ENCODE results near the gene TMEM95.
"Not testable (repeated sequence)": the region's sequence is repeated elsewhere in the genome, so short reads cannot be mapped to it uniquely, and the experiment has no call there.

The TMEM95 gene

DNA sequence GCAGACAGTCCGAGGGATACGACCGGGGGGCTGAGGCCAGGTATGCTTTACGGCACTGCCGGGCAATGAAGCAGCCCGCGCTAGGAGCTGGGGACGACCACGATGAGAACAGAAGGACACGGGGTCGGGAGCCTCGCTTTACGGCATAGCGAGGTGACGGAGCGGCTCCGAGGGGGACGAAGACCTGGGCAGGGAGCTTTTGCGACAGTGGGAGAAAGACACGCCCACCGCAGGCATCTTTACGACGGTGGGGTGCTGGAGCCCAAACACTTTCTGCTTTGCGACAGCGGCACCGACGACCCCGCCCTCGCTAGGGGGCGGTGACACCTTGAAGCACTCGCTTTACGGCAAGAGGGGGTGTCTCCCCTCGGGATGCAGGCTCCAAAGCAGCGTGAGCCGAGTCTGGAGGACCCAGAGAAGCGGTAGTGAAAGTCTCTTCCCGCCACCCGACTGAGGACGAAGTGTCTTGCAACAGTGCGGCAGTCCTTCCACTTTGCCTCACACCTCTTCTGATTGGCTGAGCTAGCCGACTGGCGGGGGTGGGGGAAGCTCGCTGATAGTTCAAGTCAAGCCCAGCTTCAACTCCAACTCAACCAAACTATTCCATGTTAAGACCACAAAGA, 25.5 kb upstream of the TMEM95 start:
- TF ChIP-seq POLR2A (IDR thresholded peaks at IDR 0.05; ENCODE audit: low read depth, low read length): peak; percentile 71; the same call in 1 of the 2 replicates
- DNase-seq (ENCODE audit: insufficient read length, low spot score): peak; percentile 98
- peak; percentile 94 for FAIRE-seq

DNA sequence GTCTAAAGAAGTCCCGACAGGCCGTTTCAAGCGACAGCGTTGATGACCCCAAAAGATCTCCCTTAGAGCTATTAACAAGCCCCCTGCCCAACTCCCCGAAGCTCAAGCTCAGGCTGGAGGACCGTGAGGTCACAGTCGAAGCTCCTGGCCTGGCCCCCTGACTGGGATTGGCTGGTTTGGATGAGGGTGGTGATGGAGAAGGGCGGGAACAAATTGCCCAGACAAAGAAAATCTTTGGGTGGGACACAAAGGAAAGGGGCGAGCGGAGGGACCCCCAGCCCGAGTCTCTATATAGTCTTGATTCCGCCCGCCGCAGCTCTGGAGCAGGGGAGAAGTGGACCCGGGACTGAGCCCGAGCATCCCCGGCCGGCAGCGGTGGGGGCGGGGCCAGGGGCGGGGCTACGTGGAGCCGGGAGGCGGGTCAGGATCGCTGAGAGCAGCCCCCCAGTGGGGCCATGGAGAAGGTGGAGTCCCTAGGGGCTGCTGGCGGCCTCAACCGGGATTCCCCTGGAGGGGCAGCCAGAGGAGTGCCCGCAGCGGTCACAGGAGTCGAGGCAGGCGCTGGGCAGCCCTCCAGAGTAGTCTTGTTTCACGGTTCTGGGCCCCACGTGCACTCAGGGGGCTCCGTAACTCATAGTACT, 24.8 kb upstream of the TMEM95 start:
- TF ChIP-seq POLR2A (IDR thresholded peaks at IDR 0.05; ENCODE audit: low read depth, low read length): no peak
- peak; percentile 88 for DNase-seq (ENCODE audit: insufficient read length, low spot score)
- FAIRE-seq: no peak

- no peak for TF ChIP-seq POLR2A (IDR thresholded peaks at IDR 0.05; ENCODE audit: low read depth, low read length)
- DNase-seq (ENCODE audit: insufficient read length, low spot score) (no peak), FAIRE-seq (no peak)
Observed at GRCh38 chr17:7330638-7331015, 24.3 kb upstream of the TMEM95 start.

DNA sequence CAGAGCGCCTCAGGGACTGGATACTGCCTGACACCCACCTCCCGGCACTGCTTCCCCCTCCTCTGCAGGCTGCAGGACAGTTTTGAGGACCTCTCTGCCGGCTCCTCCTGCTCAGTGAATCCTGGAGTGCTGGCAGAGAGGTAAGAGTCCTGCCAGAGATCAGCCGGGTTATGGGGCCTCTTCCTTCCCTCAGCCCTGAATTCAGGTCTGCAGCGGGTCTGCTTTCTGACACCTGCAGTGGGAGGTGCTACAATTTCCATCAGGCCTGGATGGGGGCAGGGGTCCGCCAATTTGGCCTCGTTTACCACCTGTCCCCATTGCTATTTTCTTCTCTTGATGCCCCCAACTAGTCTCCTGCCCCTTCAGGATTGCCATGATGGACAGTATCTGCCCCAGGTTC, 22.8 kb upstream of the TMEM95 start:
- DNase-seq (ENCODE audit: insufficient read length, low spot score): no peak
- FAIRE-seq: no peak
- no peak for TF ChIP-seq POLR2A (IDR thresholded peaks at IDR 0.05; ENCODE audit: low read depth, low read length)

DNA sequence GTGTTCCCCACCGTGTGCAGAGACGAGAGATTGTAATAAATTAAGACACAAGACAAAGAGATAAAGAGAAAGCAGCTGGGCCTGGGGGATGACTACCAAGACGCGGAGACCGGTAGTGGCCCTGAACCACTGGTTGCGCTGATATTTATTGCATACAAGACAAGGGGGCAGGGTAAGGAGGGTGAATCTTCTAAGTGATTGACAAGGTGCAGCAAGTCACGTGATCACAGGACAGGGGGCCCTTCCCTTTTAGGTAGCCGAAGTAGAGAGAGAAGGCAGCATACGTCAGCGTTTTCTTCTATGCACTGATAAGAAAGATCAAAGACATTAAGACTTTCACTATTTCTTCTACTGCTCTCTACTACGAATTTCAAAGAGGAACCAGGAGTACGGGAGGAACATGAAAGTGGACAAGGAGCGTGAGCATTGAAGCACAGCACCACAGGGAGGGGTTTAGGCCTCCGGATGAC, 22.3 kb upstream of the TMEM95 start:
- not testable (repeated sequence) for FAIRE-seq; DNase-seq (ENCODE audit: insufficient read length, low spot score)

GRCh38 chr17:7334938-7335538, 19.9 kb upstream of the TMEM95 start:
- FAIRE-seq (no peak), DNase-seq (ENCODE audit: insufficient read length, low spot score) (no peak)
- no peak for TF ChIP-seq POLR2A (IDR thresholded peaks at IDR 0.05; ENCODE audit: low read depth, low read length)

- DNase-seq (ENCODE audit: insufficient read length, low spot score); FAIRE-seq: not testable (repeated sequence)
Observed at GRCh38 chr17:7335765-7336164, 19.2 kb upstream of the TMEM95 start.

GRCh38 chr17:7336240-7337175, 18.4 kb upstream of the TMEM95 start, which contains the start of gene ACAP1:
Gene ACAP1 (plus strand): TSS chr17:7336529. CDS start chr17:7336735, 206 bp downstream.
- no peak for TF ChIP-seq POLR2A (IDR thresholded peaks at IDR 0.05; ENCODE audit: low read depth, low read length)
- FAIRE-seq (no peak), DNase-seq (ENCODE audit: insufficient read length, low spot score) (no peak)

DNA sequence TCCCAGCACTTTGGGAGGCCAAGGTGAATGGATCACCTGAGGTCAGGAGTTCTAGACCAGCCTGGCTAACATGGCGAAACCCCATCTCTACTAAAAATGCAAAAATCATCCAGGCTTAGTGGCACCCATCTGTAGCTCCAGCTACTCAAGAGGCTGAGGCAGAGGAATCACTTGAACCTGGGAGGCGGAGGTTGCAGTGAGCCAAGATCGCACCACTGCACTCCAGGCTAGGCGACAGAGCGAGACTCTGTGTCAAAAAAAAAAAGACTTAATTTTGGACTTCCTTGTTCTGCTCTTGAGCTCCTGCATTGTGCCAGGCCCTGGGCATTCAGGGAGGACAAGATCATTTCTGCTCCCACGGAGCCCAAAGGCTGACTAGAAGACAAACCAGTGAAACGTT, 17.4 kb upstream of the TMEM95 start:
- not testable (repeated sequence) for DNase-seq (ENCODE audit: insufficient read length, low spot score); FAIRE-seq

DNA sequence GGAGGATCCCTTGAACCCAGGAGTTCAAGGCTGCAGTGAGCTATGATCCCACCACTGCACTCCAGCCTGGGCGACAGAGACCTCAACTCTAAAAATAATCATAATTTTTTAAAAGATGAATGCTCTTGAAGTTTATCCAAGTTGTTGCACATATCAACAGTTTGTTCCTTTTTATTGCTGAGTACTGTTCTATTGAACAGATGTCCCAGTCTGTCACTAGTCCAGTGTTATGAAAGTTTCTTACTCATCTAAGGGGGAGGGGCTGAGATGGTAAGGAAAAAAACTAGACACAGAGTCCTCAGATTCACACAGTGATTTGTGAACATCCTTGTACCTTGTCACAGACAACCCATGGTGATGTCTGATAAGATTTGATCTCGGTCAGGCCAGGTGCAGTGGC, 14.8 kb upstream of the TMEM95 start:
- FAIRE-seq (no peak), DNase-seq (ENCODE audit: insufficient read length, low spot score) (no peak)
- TF ChIP-seq POLR2A (IDR thresholded peaks at IDR 0.05; ENCODE audit: low read depth, low read length): no peak

GRCh38 chr17:7341842-7342241, 13.1 kb upstream of the TMEM95 start:
- FAIRE-seq: no peak

DNA sequence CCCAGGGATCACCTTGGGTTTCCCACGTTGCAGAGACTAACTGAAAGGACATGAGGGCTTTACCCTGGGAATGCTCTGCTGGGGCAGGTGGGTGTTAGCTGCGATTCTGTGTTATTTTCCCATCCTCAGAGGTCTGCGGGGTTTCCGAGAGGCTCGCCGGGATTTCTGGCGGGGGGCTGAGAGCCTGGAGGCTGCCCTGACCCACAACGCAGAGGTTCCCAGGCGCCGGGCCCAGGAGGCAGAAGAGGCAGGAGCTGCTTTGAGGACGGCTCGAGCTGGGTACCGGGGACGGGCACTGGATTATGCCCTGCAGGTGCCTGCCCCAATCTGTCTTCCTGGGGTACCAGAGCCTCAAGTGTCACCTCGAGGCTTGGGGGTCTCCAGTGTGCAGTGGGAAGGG, 11.7 kb upstream of the TMEM95 start:
- no peak for TF ChIP-seq POLR2A (IDR thresholded peaks at IDR 0.05; ENCODE audit: low read depth, low read length)
- FAIRE-seq (no peak), DNase-seq (ENCODE audit: insufficient read length, low spot score) (no peak)

More at GRCh38 chr17:7341842-7342241, 13.1 kb upstream of the TMEM95 start:
- no peak for DNase-seq (ENCODE audit: insufficient read length, low spot score)
- TF ChIP-seq POLR2A (IDR thresholded peaks at IDR 0.05; ENCODE audit: low read depth, low read length): no peak

GRCh38 chr17:7346761-7347614, 8.0 kb upstream of the TMEM95 start:
- TF ChIP-seq POLR2A (IDR thresholded peaks at IDR 0.05; ENCODE audit: low read depth, low read length): no peak
- DNase-seq (ENCODE audit: insufficient read length, low spot score) (no peak), FAIRE-seq (no peak)

Measured in H54 (cell line).